Measurements from ENCODE around the gene SFRP5.

Gene SFRP5

DNA sequence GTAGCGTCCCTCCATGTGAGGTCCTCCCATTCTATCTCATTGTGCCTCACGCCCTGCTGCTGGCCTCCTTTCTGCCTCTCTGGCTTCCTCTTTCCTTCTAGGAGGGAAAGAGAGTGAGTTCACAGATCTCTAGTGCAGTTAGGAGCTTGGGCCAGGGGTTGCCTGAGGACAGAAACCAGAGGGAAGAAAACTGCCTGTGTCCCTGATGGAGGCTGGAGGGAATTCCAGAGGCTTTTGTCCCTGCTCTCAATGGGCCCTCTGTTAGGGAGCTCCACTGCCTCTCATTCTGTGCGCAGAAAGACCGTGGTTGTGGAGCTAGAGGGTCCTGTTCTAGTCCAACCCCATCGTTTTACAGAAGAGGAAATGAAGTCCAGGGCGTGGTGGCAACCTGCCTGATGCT lies 53.6 kb downstream of the SFRP5 start:
- H3K9ac ChIP-seq (ENCODE audit: low read length): no peak overlapping the region
- H3F3A ChIP-seq (ENCODE audit: insufficient read depth, low read length): no peaks in the 10 kb centered on the region
- no peaks in the 10 kb centered on the region for H3K79me2 ChIP-seq (ENCODE audit: insufficient read depth, low read length)
- H3K27ac ChIP-seq (ENCODE audit: low read depth, low read length, poor library complexity, severe bottlenecking): no peak overlapping the region
- TF ChIP-seq, protein P1, sequence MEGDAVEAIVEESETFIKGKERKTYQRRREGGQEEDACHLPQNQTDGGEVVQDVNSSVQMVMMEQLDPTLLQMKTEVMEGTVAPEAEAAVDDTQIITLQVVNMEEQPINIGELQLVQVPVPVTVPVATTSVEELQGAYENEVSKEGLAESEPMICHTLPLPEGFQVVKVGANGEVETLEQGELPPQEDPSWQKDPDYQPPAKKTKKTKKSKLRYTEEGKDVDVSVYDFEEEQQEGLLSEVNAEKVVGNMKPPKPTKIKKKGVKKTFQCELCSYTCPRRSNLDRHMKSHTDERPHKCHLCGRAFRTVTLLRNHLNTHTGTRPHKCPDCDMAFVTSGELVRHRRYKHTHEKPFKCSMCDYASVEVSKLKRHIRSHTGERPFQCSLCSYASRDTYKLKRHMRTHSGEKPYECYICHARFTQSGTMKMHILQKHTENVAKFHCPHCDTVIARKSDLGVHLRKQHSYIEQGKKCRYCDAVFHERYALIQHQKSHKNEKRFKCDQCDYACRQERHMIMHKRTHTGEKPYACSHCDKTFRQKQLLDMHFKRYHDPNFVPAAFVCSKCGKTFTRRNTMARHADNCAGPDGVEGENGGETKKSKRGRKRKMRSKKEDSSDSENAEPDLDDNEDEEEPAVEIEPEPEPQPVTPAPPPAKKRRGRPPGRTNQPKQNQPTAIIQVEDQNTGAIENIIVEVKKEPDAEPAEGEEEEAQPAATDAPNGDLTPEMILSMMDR (IDR thresholded peaks at IDR 0.05; ENCODE audit: low read length): no peak
- no peak for TF ChIP-seq EZH2 (IDR thresholded peaks at IDR 0.05; ENCODE audit: borderline replicate concordance, low read length)
- no peaks in the 10 kb centered on the region for H3K27me3 ChIP-seq (ENCODE audit: insufficient read depth, low read length)
- H3K9me3 ChIP-seq (ENCODE audit: low read length): no peaks in the 10 kb centered on the region
- no peak overlapping the region for H3K4me2 ChIP-seq (ENCODE audit: low read length)
- no peak overlapping the region for H3K4me3 ChIP-seq (ENCODE audit: low read depth, low read length, poor library complexity, severe bottlenecking)
- no peak overlapping the region for H2AFZ ChIP-seq (ENCODE audit: low read length)
- no peaks in the 10 kb centered on the region for H4K20me1 ChIP-seq (ENCODE audit: insufficient read depth, low read length)
- H3K36me3 ChIP-seq (ENCODE audit: insufficient read depth, low read length): no peaks in the 10 kb centered on the region
- H3K9me2 ChIP-seq (ENCODE audit: low read depth, low read length): no peaks in the 10 kb centered on the region
- H3K4me1 ChIP-seq (ENCODE audit: insufficient read depth, low read length, severe bottlenecking): no peaks in the 10 kb centered on the region

DNA sequence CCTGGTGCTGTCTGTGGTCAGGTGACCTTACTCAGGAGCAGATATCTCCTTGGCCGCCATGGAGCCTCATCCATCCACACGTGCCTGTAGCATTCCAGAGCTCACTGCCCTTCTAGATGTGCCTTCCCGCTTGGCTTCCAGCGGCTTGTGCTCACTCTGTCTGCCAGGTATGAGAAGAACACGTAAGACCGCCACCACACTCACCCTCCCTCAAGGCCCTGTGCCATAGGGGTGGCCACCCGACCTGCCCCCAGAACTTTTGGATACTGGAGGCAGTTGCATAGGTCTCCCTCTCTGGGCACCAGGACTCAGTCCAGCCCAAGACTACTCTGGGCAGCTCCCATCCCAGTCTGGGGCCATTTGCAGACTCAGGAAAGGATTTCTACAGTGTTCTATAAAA lies 54.2 kb downstream of the SFRP5 start:
- Histone ChIP-seq H3K79me2 (ENCODE audit: insufficient read depth, low read length) (no peaks in the 10 kb centered on the region), H4K20me1 (ENCODE audit: insufficient read depth, low read length) (no peaks in the 10 kb centered on the region), H3K9me2 (ENCODE audit: low read depth, low read length) (no peaks in the 10 kb centered on the region), H3K4me3 (ENCODE audit: low read depth, low read length, poor library complexity, severe bottlenecking) (no peak overlapping the region), H3K4me2 (ENCODE audit: low read length) (no peak overlapping the region), H3K27me3 (ENCODE audit: insufficient read depth, low read length) (no peaks in the 10 kb centered on the region), H3K36me3 (ENCODE audit: insufficient read depth, low read length) (no peaks in the 10 kb centered on the region), H3K9me3 (ENCODE audit: low read length) (no peaks in the 10 kb centered on the region), H3K27ac (ENCODE audit: low read depth, low read length, poor library complexity, severe bottlenecking) (no peak overlapping the region), H3K9ac (ENCODE audit: low read length) (no peak overlapping the region), H2AFZ (ENCODE audit: low read length) (no peak overlapping the region), H3F3A (ENCODE audit: insufficient read depth, low read length) (no peaks in the 10 kb centered on the region), H3K4me1 (ENCODE audit: insufficient read depth, low read length, severe bottlenecking) (no peaks in the 10 kb centered on the region)
- TF ChIP-seq EZH2 (IDR thresholded peaks at IDR 0.05; ENCODE audit: borderline replicate concordance, low read length): no peak
- TF ChIP-seq, protein P1 (IDR thresholded peaks at IDR 0.05; ENCODE audit: low read length): no peak
